ENCODE data around the gene HGFAC. TPM values are rescaled to one million over a fixed set of nuclear protein-coding genes. Genes with fewer than 3 reads are reported as not detected.

Gene HGFAC
- total RNA-seq (under 1 TPM; 0.28 to 0.46 TPM), polyA plus RNA-seq (1 to 10 TPM in 1 of 2 donors, under 1 TPM in 1; 0.24 to 2.6 TPM)
- long read RNA-seq, donor 1 = 0 reads
- long read RNA-seq, donor 2 = 0 reads
- long read RNA-seq, donor 3 = 0 reads
- long read RNA-seq, donor 4 = 0 reads
- long read RNA-seq, donor 5 = 0 reads

GRCh38 chr4:3441501-3442459 is at the start of gene HGFAC:
HGFAC (plus strand) TSS chr4:3441968; CDS start chr4:3442002, 34 bp downstream.
- Histone ChIP-seq H3K27me3 (ENCODE audit: control insufficient read depth in 3 of 3, insufficient read depth in 3 of 3, low read length in 2 of 3) (no peaks in the 10 kb centered on the region), H3K27ac (ENCODE audit: low read depth in 1 of 2, low read length in 1 of 2) (no peak within 1 kb of the TSS), H3K4me1 (ENCODE audit: control insufficient read depth in 5 of 5, insufficient read depth in 5 of 5, low read length in 5 of 5) (peaks cover 0 to 9% (median 0%) of the 10 kb centered on the region in 5 donors), H3K9ac (ENCODE audit: insufficient read depth in 1 of 2, low read length in 2 of 2) (no peak within 1 kb of the TSS), H3K4me3 (no peak within 1 kb of the TSS), H3K9me3 (ENCODE audit: control insufficient read depth in 4 of 4, insufficient read depth in 3 of 4, low read length in 3 of 4) (no peaks in the 10 kb centered on the region), H3K36me3 (ENCODE audit: control insufficient read depth in 4 of 4, insufficient read depth in 4 of 4, low read length in 4 of 4) (no peaks in the 10 kb centered on the region)
- 84 to 87% methylated on average over 27 of the region's 27 CpGs for whole genome bisulfite sequencing, 2 donors
- DNase-seq = no peak
- no peak for TF ChIP-seq CTCF (IDR thresholded peaks at IDR 0.05; ENCODE audit: control extremely low read depth, extremely low read depth)
- ATAC-seq (ENCODE audit: insufficient read depth, low FRiP score) = no peak

GRCh38 chr4:3392321-3392720 is 49.4 kb upstream of the HGFAC start:
- no peak overlapping the region for H3K4me3 ChIP-seq
- H3K9ac ChIP-seq (ENCODE audit: insufficient read depth in 1 of 2, low read length in 2 of 2) = no peak overlapping the region
- WGBS, 2 donors = 90 to 94% methylated on average over 4 of the region's 4 CpGs
- no peaks in the 10 kb centered on the region for H3K27me3 ChIP-seq (ENCODE audit: control insufficient read depth in 3 of 3, insufficient read depth in 3 of 3, low read length in 2 of 3)
- no peak overlapping the region for H3K27ac ChIP-seq (ENCODE audit: low read depth in 1 of 2, low read length in 1 of 2)
- DNase-seq (no peak), ATAC-seq (ENCODE audit: insufficient read depth, low FRiP score) (no peak)
- no peak for TF ChIP-seq CTCF (IDR thresholded peaks at IDR 0.05; ENCODE audit: control extremely low read depth, extremely low read depth)
- H3K36me3 ChIP-seq (ENCODE audit: control insufficient read depth in 4 of 4, insufficient read depth in 4 of 4, low read length in 4 of 4) = no peaks in the 10 kb centered on the region
- H3K4me1 ChIP-seq (ENCODE audit: control insufficient read depth in 5 of 5, insufficient read depth in 5 of 5, low read length in 5 of 5) = peaks cover 3 to 32% (median 13%) of the 10 kb centered on the region in 5 donors
- peaks cover 0 to 3% (median 0%) of the 10 kb centered on the region in 4 donors for H3K9me3 ChIP-seq (ENCODE audit: control insufficient read depth in 4 of 4, insufficient read depth in 3 of 4, low read length in 3 of 4)

DNA sequence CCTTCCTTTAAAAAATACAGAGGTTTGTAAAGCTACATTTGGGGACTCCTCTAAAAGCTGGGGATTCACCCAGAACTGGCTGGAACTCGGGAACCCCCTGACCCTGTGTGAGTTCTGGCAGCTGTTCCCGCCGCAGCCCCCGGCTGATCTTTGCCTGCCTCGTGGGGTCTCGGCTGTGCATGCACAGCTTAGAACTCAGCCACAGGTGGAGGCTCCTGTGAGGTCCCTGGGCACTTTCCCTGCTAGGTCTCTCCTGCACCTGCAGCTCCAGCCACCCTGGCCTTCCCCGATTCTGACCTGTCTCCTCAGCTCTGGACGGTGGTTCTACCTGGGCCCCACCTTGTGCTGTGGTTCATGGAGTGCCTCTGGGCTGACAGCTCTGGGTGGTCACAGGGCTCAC is 48.6 kb upstream of the HGFAC start:
- Histone ChIP-seq H3K27me3 (ENCODE audit: control insufficient read depth in 3 of 3, insufficient read depth in 3 of 3, low read length in 2 of 3) (no peaks in the 10 kb centered on the region), H3K4me1 (ENCODE audit: control insufficient read depth in 5 of 5, insufficient read depth in 5 of 5, low read length in 5 of 5) (peaks cover 3 to 23% (median 12%) of the 10 kb centered on the region in 5 donors), H3K27ac (ENCODE audit: low read depth in 1 of 2, low read length in 1 of 2) (no peak overlapping the region), H3K36me3 (ENCODE audit: control insufficient read depth in 4 of 4, insufficient read depth in 4 of 4, low read length in 4 of 4) (no peaks in the 10 kb centered on the region), H3K4me3 (no peak overlapping the region), H3K9ac (ENCODE audit: insufficient read depth in 1 of 2, low read length in 2 of 2) (no peak overlapping the region), H3K9me3 (ENCODE audit: control insufficient read depth in 4 of 4, insufficient read depth in 3 of 4, low read length in 3 of 4) (peaks cover 0 to 3% (median 0%) of the 10 kb centered on the region in 4 donors)
- 92 to 97% methylated on average over 8 of the region's 8 CpGs for WGBS, 2 donors
- ATAC-seq (ENCODE audit: insufficient read depth, low FRiP score) (no peak), DNase-seq (peak in 1 of 3 donors; percentile 4)
- TF ChIP-seq CTCF (IDR thresholded peaks at IDR 0.05; ENCODE audit: control extremely low read depth, extremely low read depth) = no peak

Data from lung (tissue), 16 donors.